GM19438 (cell line): ENCODE results near the gene PLPP2.

Experiments
- ATAC-seq: cut with Tn5 transposase; IDR thresholded peaks from one replicate; pipeline ENCODE4 v1.9.1; 2021; ENCODE audit warnings: low read depth; ENCODE audit not compliant: unreplicated experiment

Gene PLPP2

GRCh38 chr19:317710-318508 is 26.7 kb upstream of the PLPP2 start:
- no peak for ATAC-seq

GRCh38 chr19:315811-316210 is 24.6 kb upstream of the PLPP2 start:
- no peak for ATAC-seq

- no peak for ATAC-seq
Measured at GRCh38 chr19:313988-314815, 23.0 kb upstream of the PLPP2 start.

GRCh38 chr19:313169-313987 is 22.2 kb upstream of the PLPP2 start:
- no peak for ATAC-seq

GRCh38 chr19:311813-312261 is 20.6 kb upstream of the PLPP2 start:
- ATAC-seq: no peak

GRCh38 chr19:310781-311496 is 19.7 kb upstream of the PLPP2 start:
- no peak for ATAC-seq

- ATAC-seq: no peak
Measured at GRCh38 chr19:310141-310651, 19.0 kb upstream of the PLPP2 start.

- no peak for ATAC-seq
Measured at GRCh38 chr19:309206-309565, 18.0 kb upstream of the PLPP2 start.

GRCh38 chr19:308471-309205 is 17.4 kb upstream of the PLPP2 start:
- no peak for ATAC-seq

GRCh38 chr19:307793-308420 is 16.7 kb upstream of the PLPP2 start:
- no peak for ATAC-seq

- ATAC-seq: no peak
Measured at GRCh38 chr19:307111-307531, 15.9 kb upstream of the PLPP2 start.

GRCh38 chr19:306151-306900 is 15.1 kb upstream of the PLPP2 start:
- ATAC-seq: no peak

GRCh38 chr19:305240-306150 is 14.3 kb upstream of the PLPP2 start:
- no peak for ATAC-seq

- no peak for ATAC-seq
Measured at GRCh38 chr19:296476-297225, 5.4 kb upstream of the PLPP2 start.

GRCh38 chr19:295687-296370 is 4.6 kb upstream of the PLPP2 start:
- ATAC-seq: no peak
